Aorta (tissue), 5 donors: ENCODE data around the gene ZSWIM7. TPM values are rescaled to one million over a fixed set of nuclear protein-coding genes. Genes with fewer than 3 reads are reported as not detected.
"Not testable (repeated sequence)": the region's sequence is repeated elsewhere in the genome, so short reads cannot be mapped to it uniquely, and the experiment has no call there.

Experiments used
- ATAC-seq: fragments of 200-7000 bp; cut with Tn5 transposase; one replicate; pipeline ENCODE4 v1.9.1; 2022; ENCODE audit warnings: moderate library complexity; ENCODE audit not compliant: low FRiP score
- DNase-seq, 2 donors: peaks; one replicate each; pipeline ENCODE4 v3.0.0-alpha.2; 2020
- H3K27ac ChIP-seq, 2 donors: one replicate each; pipeline ENCODE4 v1.5.1; 2013; ENCODE audit warnings: low read length in 2 of 2, mild to moderate bottlenecking in 2 of 2, moderate library complexity in 2 of 2, control low read depth in 1 of 2, inconsistent platforms in 1 of 2, low read depth in 1 of 2
- H3K27me3 ChIP-seq, 2 donors: one replicate each; pipeline ENCODE4 v1.6.1; 2013; ENCODE audit warnings: control low read depth in 1 of 2, low read length in 1 of 2, mild to moderate bottlenecking in 1 of 2, moderate library complexity in 1 of 2; ENCODE audit not compliant: insufficient read depth in 2 of 2, control insufficient read depth in 1 of 2
- H3K36me3 ChIP-seq, 2 donors: one replicate each; pipeline ENCODE4 v1.6.1; 2013; ENCODE audit warnings: control low read depth in 1 of 2, low read length in 1 of 2, mild to moderate bottlenecking in 1 of 2; ENCODE audit not compliant: insufficient read depth in 2 of 2, control insufficient read depth in 1 of 2
- H3K4me1 ChIP-seq, 2 donors: one replicate each; pipeline ENCODE4 v1.6.1; 2013; ENCODE audit warnings: low read length in 2 of 2, control low read depth in 1 of 2, mild to moderate bottlenecking in 1 of 2, moderate library complexity in 1 of 2; ENCODE audit not compliant: insufficient read depth in 2 of 2, control insufficient read depth in 1 of 2
- H3K4me3 ChIP-seq, 2 donors: one replicate each; pipeline ENCODE4 v1.5.1; 2013; ENCODE audit warnings: low read length in 2 of 2, control low read depth in 1 of 2, mild to moderate bottlenecking in 1 of 2
- H3K9me3 ChIP-seq: one replicate; pipeline ENCODE4 v1.6.1; 2013; ENCODE audit warnings: mild to moderate bottlenecking, low read length; ENCODE audit not compliant: control insufficient read depth
- WGBS, 2 donors: extraction: QIAGEN DNeasy Blood & Tissue Kit; methylation state at CpG; one replicate each; pipeline ENCODE4 v1.1.7; 2013; 5-methylcytosine and 5-hydroxymethylcytosine counted together
- intact Hi-C, 2 donors: fragments of 100-400 bp; cut with DNase I; formaldehyde crosslinking; loops; one replicate each; pipeline versions ENCODE4 v1.14.2 to v1.15.0; 2022
- polyA plus RNA-seq, 2 donors: library from polyadenylated mRNA; stranded (reverse); fragments of 200-250 nt; gene quantifications; one replicate each; pipeline ENCODE4 v1.2.3, GENCODE V29; 2013
- total RNA-seq, 2 donors: library from RNA; stranded (reverse); fragmentation: NEBNext Ultra II Directional; extraction: Animal tissue kit (Norgen Biotek cat#: 25700); gene quantifications; one replicate each; pipeline ENCODE4 v1.2.1, GENCODE V29; 2021
- donor health status: healthy with polysubstance abuse.
- donor health status: Bipolar disorder and iron deficiency.
- donor health status: DM: no; HTN: no; CAD: no.
- donor health status: DM: no; HTN: no; CAD: no.
- donor health status: DM: yes; HTN: yes; CAD: no.

Gene ZSWIM7
- total and polyA plus RNA-seq, 4 donors, result 14.6 to 38.1 (median 22.4) TPM

DNA sequence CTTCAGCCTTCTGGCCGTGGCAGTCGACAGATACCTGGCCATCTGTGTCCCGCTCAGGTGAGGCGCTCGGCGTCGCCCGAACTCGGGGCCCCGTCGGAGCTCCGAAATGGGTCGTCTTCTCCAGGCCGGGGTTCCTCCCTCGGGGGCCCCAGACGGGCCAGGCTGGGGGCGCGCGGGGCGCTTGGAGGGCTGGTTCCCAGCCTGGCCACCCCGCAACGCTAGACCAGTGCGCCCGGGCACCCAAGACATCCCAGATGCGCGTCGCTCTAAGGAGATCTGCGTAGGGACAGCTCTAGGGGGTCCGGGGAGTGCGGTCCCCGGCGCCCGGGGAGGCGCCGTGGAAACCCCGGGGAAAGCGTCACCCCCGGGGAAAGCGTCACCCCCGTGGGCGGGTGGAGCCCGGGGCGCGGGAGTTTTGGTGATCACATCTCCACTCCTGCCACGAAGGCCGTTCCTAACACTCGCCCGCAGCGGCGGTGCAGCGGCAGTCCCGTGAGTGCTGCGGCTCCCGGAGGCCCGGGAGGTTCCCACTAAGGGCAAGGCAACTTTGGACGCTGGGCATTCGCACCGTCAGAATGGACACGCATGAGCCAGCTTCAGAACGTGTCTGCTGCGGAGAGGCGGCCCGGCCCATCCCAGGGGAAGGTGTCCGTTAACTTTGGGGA lies 53.8 kb downstream of the ZSWIM7 start:
- intact Hi-C loops, result no loop called here
- ATAC-seq (peak; percentile 10), DNase-seq (peak in 1 of 2 donors; percentile 76)
- no peaks in the 10 kb centered on the region for H3K4me1 ChIP-seq
- no peaks in the 10 kb centered on the region for H3K9me3 ChIP-seq
- no peaks in the 10 kb centered on the region for H3K36me3 ChIP-seq
- no peak overlapping the region for H3K27ac ChIP-seq
- WGBS, 2 donors, result 4 to 5% methylated on average over 62 to 64 of the region's 64 CpGs
- H3K27me3 ChIP-seq, result no peaks in the 10 kb centered on the region
- H3K4me3 ChIP-seq, result peak overlapping the region; percentile 32

DNA sequence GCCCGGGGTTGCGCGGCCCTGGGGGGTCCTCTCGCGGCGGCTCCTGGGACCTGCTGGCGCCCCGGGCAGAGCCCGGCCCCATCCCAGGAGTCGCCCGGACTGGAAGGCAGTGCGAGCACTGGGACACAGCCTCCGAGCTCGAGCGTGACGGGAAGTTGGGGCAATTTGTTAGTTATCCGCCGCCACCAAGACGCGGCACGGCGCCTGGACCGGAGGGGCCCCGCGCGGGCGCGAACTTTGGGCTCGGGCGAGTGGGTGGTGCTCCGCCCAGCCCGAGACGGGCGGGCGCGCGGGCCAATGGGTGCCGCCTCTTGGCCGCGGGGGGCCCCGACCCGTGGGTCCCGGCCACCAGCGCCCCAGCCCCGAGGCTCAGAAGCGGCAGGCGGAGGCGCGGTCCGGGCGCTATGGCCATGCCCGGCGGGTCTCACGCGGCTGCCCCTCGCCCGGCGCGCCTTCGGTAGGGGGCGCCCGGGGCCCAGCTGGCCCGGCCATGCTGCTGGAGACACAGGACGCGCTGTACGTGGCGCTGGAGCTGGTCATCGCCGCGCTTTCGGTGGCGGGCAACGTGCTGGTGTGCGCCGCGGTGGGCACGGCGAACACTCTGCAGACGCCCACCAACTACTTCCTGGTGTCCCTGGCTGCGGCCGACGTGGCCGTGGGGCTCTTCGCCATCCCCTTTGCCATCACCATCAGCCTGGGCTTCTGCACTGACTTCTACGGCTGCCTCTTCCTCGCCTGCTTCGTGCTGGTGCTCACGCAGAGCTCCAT lies 54.6 kb downstream of the ZSWIM7 start, which contains the start of gene ADORA2B:
Gene ADORA2B, plus strand, starts transcription at position 372 of the 768 bp plus-strand sequence. Its CDS starts 119 bp downstream, at position 491.
- peak; percentile 73 to 84 for DNase-seq
- H3K4me3 ChIP-seq, result peak within 1 kb of the TSS; percentile 32
- no peak within 1 kb of the TSS for H3K27ac ChIP-seq
- no peaks in the 10 kb centered on the region for H3K9me3 ChIP-seq
- intact Hi-C loops, result no loop called here
- H3K4me1 ChIP-seq, result no peaks in the 10 kb centered on the region
- 1% methylated on average over 61 to 88 of the region's 88 CpGs for WGBS, 2 donors
- no peaks in the 10 kb centered on the region for H3K27me3 ChIP-seq
- no peaks in the 10 kb centered on the region for H3K36me3 ChIP-seq
- peak; percentile 74 for ATAC-seq

DNA sequence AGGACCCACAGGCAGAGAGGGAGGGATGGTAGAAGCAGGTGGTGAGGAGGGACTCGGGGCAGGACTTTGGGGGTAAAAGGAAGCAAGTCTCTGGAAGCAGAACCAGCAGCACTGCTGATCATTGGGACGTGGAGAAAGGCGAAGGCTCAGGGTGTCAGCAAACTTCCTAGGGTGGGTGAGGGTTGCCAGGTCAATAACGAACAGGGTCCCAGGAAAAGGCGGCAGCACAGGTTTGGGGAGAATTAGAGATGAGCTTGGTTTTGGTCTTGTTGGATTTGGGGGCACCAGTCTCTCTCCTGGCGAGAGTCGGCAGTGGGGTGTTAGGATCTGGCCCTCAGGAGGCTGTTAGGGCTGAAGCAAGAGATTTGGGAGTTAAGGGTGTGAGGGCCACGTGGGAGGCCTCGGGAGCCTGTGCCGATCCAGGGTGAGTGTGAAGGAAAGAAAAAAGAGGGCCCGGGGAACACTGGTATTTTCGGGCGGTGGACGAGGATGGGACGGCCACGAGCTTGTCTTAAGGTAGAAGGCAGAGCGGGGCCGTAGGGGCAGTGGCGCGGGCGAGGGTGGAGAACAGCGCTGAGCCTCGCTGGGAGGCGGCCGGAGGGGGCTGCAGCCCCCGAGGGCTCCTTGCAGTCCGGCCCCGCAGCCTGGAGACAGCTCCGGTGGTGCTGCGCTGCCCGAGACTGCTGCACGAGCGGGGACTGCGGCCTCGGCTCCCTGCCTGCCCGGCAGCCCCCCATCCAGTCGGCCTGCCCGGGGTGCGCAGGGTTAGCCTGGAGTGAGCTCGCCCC lies 55.3 kb downstream of the ZSWIM7 start:
- 17 to 18% methylated on average over 37 to 40 of the region's 40 CpGs for WGBS, 2 donors
- no peaks in the 10 kb centered on the region for H3K4me1 ChIP-seq
- H3K9me3 ChIP-seq, result no peaks in the 10 kb centered on the region
- ATAC-seq, result peak; percentile 66
- H3K27me3 ChIP-seq, result no peaks in the 10 kb centered on the region
- intact Hi-C loops, result no loop called here
- DNase-seq, result peak in 1 of 2 donors; percentile 55
- H3K27ac ChIP-seq, result no peak overlapping the region
- H3K4me3 ChIP-seq, result peak overlapping the region; percentile 32
- H3K36me3 ChIP-seq, result no peaks in the 10 kb centered on the region

DNA sequence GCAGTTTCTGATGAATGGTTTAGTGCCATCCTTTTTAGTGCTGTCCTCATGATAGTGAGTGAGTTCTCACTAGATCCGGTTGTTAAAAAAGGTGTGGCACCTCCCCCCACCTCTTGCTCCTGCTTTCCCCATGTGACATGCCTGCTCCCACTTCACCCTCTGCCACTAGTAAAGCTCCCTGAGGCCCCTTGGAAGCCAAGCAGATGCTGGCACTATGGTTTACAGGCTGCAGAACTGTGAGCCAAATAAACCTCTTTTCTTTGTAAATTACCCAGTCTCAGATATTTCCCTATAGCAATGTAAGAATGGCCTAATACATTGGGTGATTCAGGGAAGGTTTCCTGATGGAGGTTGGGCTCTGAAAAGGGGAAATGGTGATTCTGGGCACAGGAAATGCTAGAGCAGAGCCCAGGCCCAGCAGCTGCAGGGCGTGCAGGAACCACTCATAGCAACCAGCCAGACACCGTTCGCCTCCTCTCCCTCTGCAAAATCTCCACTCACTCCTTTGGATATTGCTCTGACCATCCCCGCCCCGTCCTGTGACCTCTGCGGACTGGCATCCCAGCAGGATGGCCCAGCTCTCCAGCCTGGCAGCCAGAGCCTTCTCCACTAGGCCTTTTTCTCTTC lies 57.2 kb downstream of the ZSWIM7 start:
- 96 to 99% methylated on average over 6 to 7 of the region's 7 CpGs for WGBS, 2 donors
- no peaks in the 10 kb centered on the region for H3K9me3 ChIP-seq
- no peak for ATAC-seq
- no peaks in the 10 kb centered on the region for H3K27me3 ChIP-seq
- no peaks in the 10 kb centered on the region for H3K36me3 ChIP-seq
- peak; percentile 65 to 72 for DNase-seq
- intact Hi-C loops, result no loop called here
- H3K4me3 ChIP-seq, result no peak overlapping the region
- H3K27ac ChIP-seq, result no peak overlapping the region
- no peaks in the 10 kb centered on the region for H3K4me1 ChIP-seq

DNA sequence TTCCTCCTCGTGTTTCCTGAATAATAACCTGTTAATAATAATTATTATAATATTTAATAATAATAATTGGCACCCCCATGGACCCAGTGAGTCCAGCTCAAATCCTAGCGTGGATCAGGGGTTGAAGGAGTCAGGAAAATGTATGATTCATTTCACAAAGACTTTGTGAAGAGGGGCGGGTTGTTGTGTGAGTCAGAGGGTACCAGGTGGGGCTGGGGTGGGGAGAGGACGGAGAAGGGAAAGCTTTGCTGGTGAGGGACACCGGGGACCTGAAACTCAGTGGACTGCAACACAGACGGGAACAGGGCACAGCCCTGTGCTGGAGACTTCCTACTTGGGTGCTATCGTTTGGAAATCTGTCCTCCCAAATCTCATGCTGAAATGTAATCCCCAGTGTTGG lies 57.7 kb downstream of the ZSWIM7 start:
- no peak overlapping the region for H3K4me3 ChIP-seq
- no peaks in the 10 kb centered on the region for H3K36me3 ChIP-seq
- intact Hi-C loops, result no loop called here
- H3K27ac ChIP-seq, result no peak overlapping the region
- DNase-seq (peak in 1 of 2 donors; percentile 23), ATAC-seq (no peak)
- WGBS, 2 donors, result 92 to 93% methylated on average over 7 of the region's 7 CpGs
- no peaks in the 10 kb centered on the region for H3K27me3 ChIP-seq
- H3K4me1 ChIP-seq, result no peaks in the 10 kb centered on the region
- H3K9me3 ChIP-seq, result no peaks in the 10 kb centered on the region

DNA sequence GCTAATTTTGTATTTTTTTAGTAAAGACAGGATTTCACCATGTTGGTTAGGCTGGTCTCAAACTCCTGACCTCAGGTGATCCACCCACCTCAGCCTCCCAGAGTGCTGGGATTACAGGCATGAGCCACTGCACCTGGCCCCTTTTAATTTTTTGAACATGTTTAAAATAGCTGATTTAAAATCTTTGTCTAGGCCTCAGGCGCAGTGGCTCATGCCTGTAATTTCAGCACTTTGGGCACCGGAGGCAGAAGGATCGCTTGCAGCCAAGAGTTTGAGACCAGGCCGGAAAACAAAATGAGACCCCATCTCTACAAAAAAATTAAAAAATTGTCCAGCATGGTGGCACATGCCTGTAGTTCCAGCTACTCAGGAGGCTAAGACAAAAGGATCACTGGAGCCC lies 63.0 kb downstream of the ZSWIM7 start:
- H3K27ac ChIP-seq, H3K4me1 ChIP-seq, H3K4me3 ChIP-seq, ATAC-seq, H3K36me3 ChIP-seq, H3K9me3 ChIP-seq, H3K27me3 ChIP-seq, intact Hi-C loops: not testable (repeated sequence)
- WGBS, 2 donors, result 95 to 99% methylated on average over 4 of the region's 4 CpGs
- DNase-seq, result peak in 1 of 2 donors; percentile 17

DNA sequence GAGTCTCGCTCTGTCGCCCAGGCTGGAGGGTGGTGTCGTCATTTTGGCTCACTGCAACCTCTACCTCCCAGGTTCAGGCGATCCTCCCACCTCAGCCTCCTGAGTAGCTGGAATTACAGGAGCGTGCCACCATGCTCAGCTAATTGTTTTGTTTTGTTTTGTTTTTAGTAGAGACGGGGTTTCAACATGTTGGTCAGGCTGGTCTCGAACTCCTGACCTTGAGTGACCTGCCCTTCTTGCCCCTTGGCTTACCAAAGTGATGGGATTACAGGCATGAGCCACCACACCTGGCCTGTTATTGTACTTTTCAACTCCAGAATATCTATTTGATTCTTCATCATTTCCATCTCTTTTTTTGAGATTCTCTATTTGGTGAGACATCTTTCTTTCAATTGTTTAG lies 63.6 kb downstream of the ZSWIM7 start:
- H3K4me1 ChIP-seq, result no peaks in the 10 kb centered on the region
- no peaks in the 10 kb centered on the region for H3K9me3 ChIP-seq
- H3K36me3 ChIP-seq, result no peaks in the 10 kb centered on the region
- intact Hi-C loops, result no loop called here
- no peaks in the 10 kb centered on the region for H3K27me3 ChIP-seq
- no peak for ATAC-seq
- 83 to 91% methylated on average over 5 to 7 of the region's 7 CpGs for WGBS, 2 donors
- no peak overlapping the region for H3K27ac ChIP-seq
- DNase-seq, result peak in 1 of 2 donors; percentile 2
- no peak overlapping the region for H3K4me3 ChIP-seq

DNA sequence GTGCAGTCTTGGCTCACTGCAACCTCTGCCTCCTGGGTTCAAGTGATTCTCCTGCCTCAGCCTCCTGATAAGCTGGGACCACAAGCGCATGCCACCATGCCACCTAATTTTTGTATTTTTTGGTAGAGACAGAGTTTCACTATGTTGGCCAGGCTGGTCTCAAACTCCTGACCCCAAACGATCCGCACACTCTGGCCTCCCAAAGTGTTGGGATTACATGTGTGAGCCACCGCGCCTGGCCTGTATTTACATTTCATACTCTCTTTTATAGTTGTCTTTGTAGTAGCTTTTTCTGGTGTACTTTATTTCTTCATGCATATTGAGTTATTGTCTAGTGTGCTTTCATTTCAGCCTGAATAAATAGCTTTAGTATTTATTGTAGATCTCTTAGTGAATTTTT lies 64.6 kb downstream of the ZSWIM7 start:
- 94 to 95% methylated on average over 5 of the region's 5 CpGs for WGBS, 2 donors
- H3K27ac ChIP-seq, result no peak overlapping the region
- intact Hi-C loops, result no loop called here
- no peaks in the 10 kb centered on the region for H3K9me3 ChIP-seq
- no peaks in the 10 kb centered on the region for H3K4me1 ChIP-seq
- H3K36me3 ChIP-seq, result no peaks in the 10 kb centered on the region
- ATAC-seq (no peak), DNase-seq (peak in 1 of 2 donors; percentile 14)
- no peak overlapping the region for H3K4me3 ChIP-seq
- no peaks in the 10 kb centered on the region for H3K27me3 ChIP-seq
